WTC11 (cell line): ENCODE measurements around the gene PTPRN2. TPM values are rescaled to one million over a fixed set of nuclear protein-coding genes. Genes with fewer than 3 reads are reported as not detected.

Experiments
- ATAC-seq: fragments of 200-7000 bp; cut with Tn5 transposase; 2 replicates; pipeline ENCODE4 v1.10.0; 2021; ENCODE audit warnings: mild to moderate bottlenecking, moderate library complexity
- CTCF ChIA-PET: fragments of 300-600 bp; sonication (Branson Sonifier 250); formaldehyde crosslinking; loops from one replicate; lab custom pipeline; 2021; ENCODE audit warnings: antibody characterized with exemption; lab: Charles Lee
- POLR2A ChIA-PET: fragments of 350-600 bp; sonication (Branson Sonifier 250); formaldehyde crosslinking; loops from one replicate; lab custom pipeline; 2021; ENCODE audit warnings: antibody characterized with exemption; lab: Charles Lee
- DNase-seq: peaks from one replicate; pipeline ENCODE4 v3.0.0; 2021; ENCODE audit warnings: low spot score
- H3K27ac Mint-ChIP-seq: 2 replicates; pipeline ENCODE4 v1.8.0; 2021; ENCODE audit warnings: mixed read lengths
- H3K27me3 Mint-ChIP-seq: 2 replicates; pipeline ENCODE4 v1.8.0; 2021; ENCODE audit warnings: low read depth, mild to moderate bottlenecking, moderate library complexity, mixed read lengths
- H3K36me3 Mint-ChIP-seq: 2 replicates; pipeline ENCODE4 v1.8.0; 2021; ENCODE audit warnings: mixed read lengths
- H3K4me1 Mint-ChIP-seq: 2 replicates; pipeline ENCODE4 v1.8.0; 2022; ENCODE audit warnings: mixed read lengths
- H3K4me3 Mint-ChIP-seq: 2 replicates; pipeline ENCODE4 v1.8.0; 2021; ENCODE audit warnings: mild to moderate bottlenecking, moderate library complexity, mixed read lengths
- H3K9me3 Mint-ChIP-seq: 2 replicates; pipeline ENCODE4 v1.8.0; 2021; ENCODE audit warnings: mixed read lengths
- E2F5 ChIP-seq: sonication (generic); formaldehyde crosslinking; IDR thresholded peaks from 2 replicates; pipeline ENCODE4 v1.8.1; 2022; ENCODE audit warnings: mild to moderate bottlenecking, moderate library complexity, missing genetic modification reagents
- ELF4 ChIP-seq: sonication (generic); formaldehyde crosslinking; IDR thresholded peaks from 2 replicates; pipeline ENCODE4 v1.8.1; 2022; ENCODE audit warnings: low read depth, mild to moderate bottlenecking, moderate library complexity, missing genetic modification reagents
- ERG ChIP-seq: fragments of 250-450 bp; sonication (Bioruptor Pico); IDR thresholded peaks from 2 replicates; pipeline ENCODE4 v1.8.0; 2021; ENCODE audit warnings: mild to moderate bottlenecking
- ETV6 ChIP-seq: sonication (generic); formaldehyde crosslinking; IDR thresholded peaks from 2 replicates; pipeline ENCODE4 v1.8.1; 2022; ENCODE audit warnings: mild to moderate bottlenecking, missing genetic modification reagents
- JAZF1 ChIP-seq: fragments of 250-450 bp; sonication (Bioruptor Pico); IDR thresholded peaks from 2 replicates; pipeline ENCODE4 v1.9.0; 2021; ENCODE audit warnings: moderate library complexity, mild to moderate bottlenecking, inconsistent platforms
- MAX ChIP-seq: sonication (generic); formaldehyde crosslinking; IDR thresholded peaks from 2 replicates; pipeline ENCODE4 v1.8.0; 2022; ENCODE audit warnings: mild to moderate bottlenecking, missing genetic modification reagents
- MXD4 ChIP-seq: fragments of 250-450 bp; sonication (Bioruptor Pico); IDR thresholded peaks from 2 replicates; pipeline ENCODE4 v1.8.0; 2021; ENCODE audit warnings: mild to moderate bottlenecking, moderate library complexity, borderline replicate concordance
- PRDM15 ChIP-seq: sonication (generic); formaldehyde crosslinking; IDR thresholded peaks from 2 replicates; pipeline ENCODE4 v1.8.0; 2022; ENCODE audit warnings: missing genetic modification reagents
- RELA ChIP-seq: sonication (generic); formaldehyde crosslinking; IDR thresholded peaks from 2 replicates; pipeline ENCODE4 v1.8.1; 2022; ENCODE audit warnings: missing genetic modification reagents, mild to moderate bottlenecking, borderline replicate concordance
- SMAD3 ChIP-seq: sonication (generic); formaldehyde crosslinking; IDR thresholded peaks from 2 replicates; pipeline ENCODE4 v1.8.0; 2022; ENCODE audit warnings: missing genetic modification reagents, mild to moderate bottlenecking, borderline replicate concordance
- SP1 ChIP-seq: sonication (generic); formaldehyde crosslinking; conservative IDR thresholded peaks from 2 replicates; pipeline ENCODE4 v1.8.1; 2022; ENCODE audit warnings: missing genetic modification reagents
- TCF7 ChIP-seq: sonication (generic); formaldehyde crosslinking; IDR thresholded peaks from 2 replicates; pipeline ENCODE4 v1.8.0; 2022; ENCODE audit warnings: mild to moderate bottlenecking, low read depth, missing genetic modification reagents, moderate library complexity
- ZBTB21 ChIP-seq: sonication (generic); formaldehyde crosslinking; IDR thresholded peaks from 2 replicates; pipeline ENCODE4 v1.8.1; 2023; ENCODE audit warnings: mild to moderate bottlenecking, missing genetic modification reagents, borderline replicate concordance
- ZMAT4 ChIP-seq: fragments of 250-450 bp; sonication (Bioruptor Pico); IDR thresholded peaks from 2 replicates; pipeline ENCODE4 v1.9.0; 2021; ENCODE audit warnings: mild to moderate bottlenecking
- ZNF263 ChIP-seq: sonication (generic); formaldehyde crosslinking; IDR thresholded peaks from 2 replicates; pipeline ENCODE4 v1.8.1; 2022; ENCODE audit warnings: low read depth, mild to moderate bottlenecking, moderate library complexity, missing genetic modification reagents
- ZNF423 ChIP-seq: fragments of 250-450 bp; sonication (Bioruptor Pico); IDR thresholded peaks from 2 replicates; pipeline ENCODE4 v2.1.2; 2022; ENCODE audit warnings: mild to moderate bottlenecking, moderate library complexity
- ZSCAN18 ChIP-seq: fragments of 250-450 bp; sonication (Bioruptor Pico); IDR thresholded peaks from 2 replicates; pipeline ENCODE4 v2.1.2; 2022; ENCODE audit warnings: mild to moderate bottlenecking, moderate library complexity
- total RNA-seq: library from RNA; stranded (reverse); gene quantifications from 3 replicates; pipeline ENCODE4 v1.2.3, GENCODE V29; 2021

The PTPRN2 gene
- total RNA-seq, 1 experiment from 2014 or later, result 4.7 TPM

- POLR2A ChIA-PET, result no interaction called here
- Mint-ChIP-seq H3K27ac (no peak overlapping the region), H3K27me3 (no peaks in the 10 kb centered on the region), H3K36me3 (peaks cover 6% of the 10 kb centered on the region), H3K4me1 (peaks cover 7% of the 10 kb centered on the region; the same call in 1 of the 2 replicates), H3K9me3 (no peaks in the 10 kb centered on the region), H3K4me3 (no peak overlapping the region)
- DNase-seq (peak; percentile 3), ATAC-seq (no peak)
- CTCF ChIA-PET, result no interaction called here
- no peak for TF ChIP-seq SMAD3 (CRISPR knock-in tag)
- no peak for TF ChIP-seq MXD4 (CRISPR knock-in tag)
- TF ChIP-seq RELA (CRISPR knock-in tag), result no peak
- TF ChIP-seq ZBTB21 (CRISPR knock-in tag), result no peak
- TF ChIP-seq PRDM15 (CRISPR knock-in tag), result no peak
- TF ChIP-seq ZMAT4 (CRISPR knock-in tag), result no peak
- TF ChIP-seq ZNF423 (CRISPR knock-in tag), result no peak
- no peak for TF ChIP-seq ELF4 (CRISPR knock-in tag)
- no peak for TF ChIP-seq MAX (CRISPR knock-in tag)
- TF ChIP-seq ZNF263 (CRISPR knock-in tag), result no peak
- TF ChIP-seq ETV6 (CRISPR knock-in tag), result no peak
- no peak for TF ChIP-seq TCF7
- TF ChIP-seq SP1 (CRISPR knock-in tag), result no peak
- TF ChIP-seq E2F5 (CRISPR knock-in tag), result no peak
- TF ChIP-seq ERG (CRISPR knock-in tag), result no peak
- no peak for TF ChIP-seq JAZF1 (CRISPR knock-in tag)
These were observed 308.8 kb downstream of the PTPRN2 start for GRCh38 chr7:158278745-158279320.

GRCh38 chr7:158277219-158278141, 310.1 kb downstream of the PTPRN2 start:
- ChIA-PET CTCF (no interaction called here), POLR2A (no interaction called here)
- Mint-ChIP-seq H3K4me3 (no peak overlapping the region), H3K27me3 (no peaks in the 10 kb centered on the region), H3K27ac (no peak overlapping the region), H3K36me3 (peaks cover 14% of the 10 kb centered on the region), H3K4me1 (peaks cover 7% of the 10 kb centered on the region; the same call in 1 of the 2 replicates), H3K9me3 (peaks cover 7% of the 10 kb centered on the region)
- DNase-seq (peak; percentile 9), ATAC-seq (no peak)
- no peak for TF ChIP-seq ZSCAN18 (CRISPR knock-in tag)
